HCT116 (cell line): ENCODE data around the gene TMEM238L. TPM values are rescaled to one million over a fixed set of nuclear protein-coding genes. Genes with fewer than 3 reads are reported as not detected.

Source experiments
- ATAC-seq: fragments of 200-7000 bp; cut with Tn5 transposase; 2 replicates; pipeline ENCODE4 v1.9.1; 2020; ENCODE audit warnings: mild to moderate bottlenecking, moderate library complexity
- BruUV-seq: library from RNA; stranded (reverse); fragments of 400-500 nt; replicated peaks from 2 replicates; lab custom pipeline; 2021; lab: Mats Ljungman, UMichigan
- CTCF ChIA-PET: fragments of 300-600 bp; sonication (Branson Sonifier 250); formaldehyde crosslinking; loops from one replicate; lab custom pipeline; 2021; ENCODE audit warnings: antibody characterized with exemption; lab: Charles Lee
- POLR2A ChIA-PET: fragments of 300-600, 350-600 bp; sonication (Branson Sonifier 250); formaldehyde crosslinking; loops from one replicate; lab custom pipeline; 2021; ENCODE audit warnings: antibody characterized with exemption; lab: Charles Lee
- RAD21 ChIA-PET, 2 experiments: fragments of 300-600 bp; sonication (Branson Sonifier 250); formaldehyde crosslinking; loops; one replicate each; lab custom pipeline; 2023; ENCODE audit warnings: low total read pairs in 2 of 2; ENCODE audit not compliant: uncharacterized antibody in 2 of 2, unreplicated experiment in 2 of 2, low non-redundant PET in 1 of 2; lab: Charles Lee
- DNase-seq: peaks from one replicate; pipeline ENCODE4 v3.0.0-alpha.2; 2010; ENCODE audit warnings: low read depth, low spot score
- H2AFZ ChIP-seq: fragments of 200-600 bp; shearing (Covaris generic), sonication (generic); 2 replicates; pipeline ENCODE4 v1.6.1; 2017; ENCODE audit warnings: low read depth, mixed run types, mixed read lengths, antibody characterized with exemption, low read length; ENCODE audit not compliant: poor library complexity, severe bottlenecking
- H3K27ac ChIP-seq: 2 replicates; pipeline ENCODE4 v1.5.1; 2012; ENCODE audit warnings: low read depth, low read length
- H3K27me3 ChIP-seq: fragments of 200-600 bp; sonication (generic); 2 replicates; pipeline ENCODE4 v1.6.1; 2016; ENCODE audit warnings: mixed run types, low read length, mixed read lengths; ENCODE audit not compliant: insufficient read depth
- H3K36me3 ChIP-seq, 2 experiments: fragments of 200-500 bp in 1 of 2; fragments of 200-600 bp in 1 of 2; sonication (Bioruptor generic) in 1 of 2; sonication (generic) in 1 of 2; 2 replicates each; pipeline versions ENCODE4 v1.5.1 to v1.6.1; 2014 to 2016; ENCODE audit warnings: low read length in 2 of 2, inconsistent platforms in 1 of 2, mixed read lengths in 1 of 2, mixed run types in 1 of 2; ENCODE audit not compliant: insufficient read depth in 2 of 2, control insufficient read depth in 1 of 2
- H3K4me1 ChIP-seq, 2 experiments: fragments of 200-600 bp in 1 of 2; sonication (generic) in 1 of 2; 2 replicates each; pipeline versions ENCODE4 v1.5.1 to v1.6.1; 2012 to 2017; ENCODE audit warnings: low read length in 2 of 2, inconsistent platforms in 1 of 2, mild to moderate bottlenecking in 1 of 2, mixed read lengths in 1 of 2, mixed run types in 1 of 2, moderate library complexity in 1 of 2; ENCODE audit not compliant: insufficient read depth in 2 of 2, control insufficient read depth in 1 of 2
- H3K4me2 ChIP-seq: fragments of 200-600 bp; sonication (generic); 2 replicates; pipeline ENCODE4 v1.6.1; 2017; ENCODE audit warnings: mixed run types, low read length, mixed read lengths
- H3K4me3 ChIP-seq, 2 experiments: fragments of 200-600 bp in 1 of 2; sonication (generic) in 1 of 2; replicated peaks in 1 of 2; 2 replicates each; pipeline ENCODE4 v1.5.1; 2011 to 2016; ENCODE audit warnings: low read length in 2 of 2, control low read depth in 1 of 2, low read depth in 1 of 2, mild to moderate bottlenecking in 1 of 2, mixed read lengths in 1 of 2, mixed run types in 1 of 2
- H3K79me2 ChIP-seq: fragments of 200-600 bp; sonication (generic); 2 replicates; pipeline ENCODE4 v1.6.1; 2017; ENCODE audit warnings: mild to moderate bottlenecking, mixed run types, low read length, moderate library complexity, mixed read lengths; ENCODE audit not compliant: insufficient read depth
- H3K9ac ChIP-seq: fragments of 200-600 bp; sonication (generic); 2 replicates; pipeline ENCODE4 v1.6.1; 2016; ENCODE audit warnings: low read length, mixed read lengths
- H3K9me2 ChIP-seq: fragments of 200-600 bp; sonication (generic), shearing (Covaris generic); 2 replicates; pipeline ENCODE4 v1.6.1; 2017; ENCODE audit warnings: mixed run types, mild to moderate bottlenecking, moderate library complexity; ENCODE audit not compliant: insufficient read depth
- H3K9me3 ChIP-seq, 2 experiments: fragments of 200-500 bp in 1 of 2; fragments of 200-600 bp in 1 of 2; sonication (Bioruptor generic) in 1 of 2; sonication (generic) in 1 of 2; 2 replicates each; pipeline ENCODE4 v1.6.1; 2014 to 2017; ENCODE audit warnings: low read length in 2 of 2, mixed read lengths in 2 of 2, inconsistent platforms in 1 of 2, low read depth in 1 of 2, mild to moderate bottlenecking in 1 of 2, mixed run types in 1 of 2, moderate library complexity in 1 of 2; ENCODE audit not compliant: control insufficient read depth in 1 of 2, insufficient read depth in 1 of 2
- H4K20me1 ChIP-seq: fragments of 200-600 bp; sonication (generic), shearing (Covaris generic); 2 replicates; pipeline ENCODE4 v1.6.1; 2017; ENCODE audit warnings: mixed run types, mild to moderate bottlenecking, moderate library complexity; ENCODE audit not compliant: insufficient read depth
- CBX3 ChIP-seq: IDR thresholded peaks from 2 replicates; pipeline ENCODE4 v1.6.1; 2012; ENCODE audit warnings: low read depth
- EGR1 ChIP-seq: IDR thresholded peaks from 2 replicates; pipeline ENCODE4 v1.6.1; 2012; ENCODE audit warnings: low read depth
- ELF1 ChIP-seq: IDR thresholded peaks from 2 replicates; pipeline ENCODE4 v1.6.1; 2012; ENCODE audit warnings: low read depth, borderline replicate concordance
- EZH2phosphoT487 ChIP-seq: fragments of 200-600 bp; IDR thresholded peaks from 2 replicates; pipeline ENCODE4 v1.6.1; 2018; ENCODE audit warnings: antibody characterized with exemption, borderline replicate concordance
- POLR2A ChIP-seq: IDR thresholded peaks from 2 replicates; pipeline ENCODE4 v1.7.0; 2011; ENCODE audit warnings: borderline replicate concordance; ENCODE audit not compliant: insufficient read depth, insufficient read length; ENCODE audit errors: extremely low read depth
- POLR2AphosphoS5 ChIP-seq: IDR thresholded peaks from 2 replicates; pipeline ENCODE4 v1.6.1; 2011; ENCODE audit warnings: mild to moderate bottlenecking, low read depth, low read length, moderate library complexity
- RAD21 ChIP-seq: IDR thresholded peaks from 2 replicates; pipeline ENCODE4 v1.6.1; 2012; ENCODE audit warnings: low read depth, mild to moderate bottlenecking
- SIN3A ChIP-seq: IDR thresholded peaks from 2 replicates; pipeline ENCODE4 v1.6.1; 2012; ENCODE audit warnings: low read depth
- YY1 ChIP-seq: IDR thresholded peaks from 2 replicates; pipeline ENCODE4 v1.6.1; 2011; ENCODE audit warnings: low read length, low read depth, moderate library complexity, mild to moderate bottlenecking; ENCODE audit not compliant: insufficient replicate concordance; ENCODE audit errors: extremely low read depth
- ZFX ChIP-seq: fragments of 450-650 bp; IDR thresholded peaks from 2 replicates; pipeline ENCODE4 v1.6.1; 2017
- ZNF274 ChIP-seq: fragments of 200-500 bp; sonication (Bioruptor generic); IDR thresholded peaks from 2 replicates; pipeline ENCODE4 v1.6.1; 2014; ENCODE audit warnings: mild to moderate bottlenecking, low read depth, low read length, inconsistent platforms
- intact Hi-C: fragments of 100-400 bp; cut with micrococcal nuclease; formaldehyde crosslinking; loops from 2 replicates; pipeline ENCODE4 v1.10.0; 2022
- total RNA-seq: library from RNA; stranded (reverse); gene quantifications from one replicate; pipeline ENCODE4 v1.2.1, GENCODE V29; 2021; ENCODE audit not compliant: unreplicated experiment
- TF ChIP-seq, protein P1 (sequence below): IDR thresholded peaks from 2 replicates; pipeline ENCODE4 v1.6.1; 2012

Gene TMEM238L
- total RNA-seq, 1 experiment from 2014 or later = not detected

DNA sequence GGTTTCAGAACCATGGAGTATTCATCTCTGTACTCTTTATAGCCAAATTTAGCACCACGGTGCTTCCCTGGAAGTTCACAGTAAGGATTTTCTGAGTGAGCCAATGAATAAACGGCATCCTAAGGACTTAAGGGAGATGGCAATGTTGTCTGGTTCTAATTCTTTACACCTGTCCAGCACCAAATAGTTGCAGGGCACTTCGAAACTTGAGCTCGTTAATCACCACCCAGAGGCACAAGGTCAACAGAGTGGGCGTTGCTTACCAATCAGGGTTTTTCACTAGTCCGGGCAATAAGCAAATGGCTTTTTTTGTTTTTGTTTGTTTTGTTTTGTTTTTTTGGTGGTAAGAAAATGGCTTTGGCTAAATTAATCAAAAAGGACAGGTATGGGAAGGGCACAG is 45.8 kb downstream of the TMEM238L start:
- no TSS peak for BruUV-seq
- CTCF ChIA-PET = no interaction called here
- DNase-seq = no peak

DNA sequence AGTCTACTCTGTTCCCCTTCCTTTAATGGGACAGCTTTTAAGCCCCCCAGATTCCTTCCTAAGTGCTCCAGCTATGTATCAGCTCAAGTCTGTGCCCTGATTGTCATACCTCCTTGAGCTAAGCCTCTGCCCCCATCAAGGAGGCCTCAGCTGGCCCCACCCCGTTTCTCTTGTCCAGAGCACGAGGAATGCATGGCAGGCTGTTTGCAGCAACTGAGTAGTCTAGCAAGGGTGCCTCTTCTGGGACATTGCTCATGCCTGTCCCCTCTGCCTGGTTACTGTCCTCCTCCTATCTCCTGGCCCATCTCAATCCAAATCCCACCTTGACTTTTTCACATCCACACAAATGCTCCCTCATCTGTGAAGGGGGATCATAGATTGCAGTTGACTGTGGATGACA is 46.3 kb downstream of the TMEM238L start:
- no peaks in the 10 kb centered on the region for H3K9me2 ChIP-seq
- H3K79me2 ChIP-seq = no peaks in the 10 kb centered on the region
- H3K4me1 ChIP-seq = no peaks in the 10 kb centered on the region
- BruUV-seq = no TSS peak
- ChIA-PET RAD21 (no interaction called here), POLR2A (no interaction called here)
- H3K9ac ChIP-seq = no peak overlapping the region
- intact Hi-C loops = no loop called here
- no peaks in the 10 kb centered on the region for H4K20me1 ChIP-seq
- DNase-seq = no peak
- no peak overlapping the region for H2AFZ ChIP-seq
- TF ChIP-seq YY1 = no peak
- no peak for TF ChIP-seq EGR1
- no peak for TF ChIP-seq CBX3
- TF ChIP-seq, protein P1, sequence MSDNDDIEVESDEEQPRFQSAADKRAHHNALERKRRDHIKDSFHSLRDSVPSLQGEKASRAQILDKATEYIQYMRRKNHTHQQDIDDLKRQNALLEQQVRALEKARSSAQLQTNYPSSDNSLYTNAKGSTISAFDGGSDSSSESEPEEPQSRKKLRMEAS = no peak
- TF ChIP-seq RAD21 = no peak
- TF ChIP-seq POLR2AphosphoS5 = no peak
- TF ChIP-seq SIN3A = no peak
- no peak for TF ChIP-seq ZNF274
- TF ChIP-seq ZFX = no peak
- no peak for TF ChIP-seq ELF1
- no peak for TF ChIP-seq EZH2phosphoT487
- no peak for TF ChIP-seq POLR2A
- TF ChIP-seq, all 23 proteins: peak for 0
- Histone ChIP-seq H3K27me3 (no peaks in the 10 kb centered on the region), H3K4me3 (no peak overlapping the region), H3K36me3 (no peaks in the 10 kb centered on the region), H3K9me3 (no peaks in the 10 kb centered on the region), H3K27ac (no peak overlapping the region), H3K4me2 (no peak overlapping the region)
- ATAC-seq = no peak
- CTCF ChIA-PET = no interaction called here

More for the DNA sequence above, 45.8 kb downstream of the TMEM238L start:
- H3K27ac ChIP-seq = no peak overlapping the region
- H4K20me1 ChIP-seq = no peaks in the 10 kb centered on the region
- no peaks in the 10 kb centered on the region for H3K9me3 ChIP-seq
- intact Hi-C loops = no loop called here
- H3K4me1 ChIP-seq = no peaks in the 10 kb centered on the region
- POLR2A ChIA-PET = no interaction called here
- TF ChIP-seq EGR1 = no peak
- RAD21 ChIA-PET = no interaction called here
- no peak overlapping the region for H3K4me2 ChIP-seq
- no peaks in the 10 kb centered on the region for H3K36me3 ChIP-seq
- H3K9me2 ChIP-seq = no peaks in the 10 kb centered on the region
- no peaks in the 10 kb centered on the region for H3K27me3 ChIP-seq
- no peaks in the 10 kb centered on the region for H3K79me2 ChIP-seq
- no peak overlapping the region for H3K4me3 ChIP-seq
- ATAC-seq = no peak
- no peak overlapping the region for H2AFZ ChIP-seq
- no peak overlapping the region for H3K9ac ChIP-seq
